ENCODE results near the gene RTN4RL2. TPM values are rescaled to one million over a fixed set of nuclear protein-coding genes. Genes with fewer than 3 reads are reported as not detected.

The RTN4RL2 gene
- total RNA-seq, 2 experiments from 2014 or later: 0.23 to 0.36 TPM

DNA sequence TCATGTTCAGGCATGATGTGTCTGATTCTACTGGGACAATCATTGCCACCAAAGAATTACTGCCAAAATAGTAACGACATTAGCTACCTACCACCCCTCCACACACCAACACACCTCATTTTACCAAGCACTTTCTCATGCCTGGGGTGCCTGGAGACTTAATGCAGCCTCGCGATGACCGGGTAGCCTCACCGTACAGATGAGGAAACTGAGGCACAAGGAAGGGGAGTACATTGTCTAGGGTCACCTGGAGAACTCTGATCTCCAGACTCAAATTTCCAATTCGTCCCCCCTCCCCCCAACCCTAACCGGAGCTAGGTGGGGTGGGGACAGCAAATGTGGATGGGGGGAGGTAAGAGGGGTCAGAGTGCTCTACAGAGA is 2.7 kb upstream of the RTN4RL2 start:
- ChIA-PET CTCF (interaction anchor here (0.6 to 11.3 kb wide), 44 partner anchors 8 to 1056 kb away, joined by 3 to 171 read pairs (median 4); partner anchors contain the start of genes P2RX3, SLC43A1, SLC43A3 and TIMM10), POLR2A (interaction anchor here (0.6 kb wide), 1 partner anchor 33 kb away, joined by 3 read pairs; no protein-coding TSS in a partner anchor)

DNA sequence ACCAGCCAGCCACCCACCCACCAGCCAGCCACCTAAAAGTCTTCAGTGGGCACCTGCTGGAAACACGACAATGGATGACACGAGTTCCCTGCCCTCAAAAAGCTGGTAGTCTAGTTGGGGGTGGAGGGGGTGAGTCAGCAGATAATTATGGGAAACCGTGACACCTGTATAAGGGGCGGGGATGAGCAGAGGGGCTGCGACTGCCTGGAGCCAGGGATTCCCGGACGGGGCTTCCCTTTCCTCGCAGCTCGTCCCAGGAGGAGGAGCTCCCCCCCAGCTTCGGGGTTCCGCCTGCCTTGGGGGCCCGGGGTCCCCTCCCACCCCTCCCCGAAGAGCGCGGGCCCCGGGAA is 2.3 kb upstream of the RTN4RL2 start:
- CTCF ChIA-PET: interaction anchor here (0.6 to 11.3 kb wide), 45 partner anchors 9 to 1056 kb away, joined by 3 to 171 read pairs (median 4); partner anchors contain the start of genes P2RX3, SLC43A1, SLC43A3 and TIMM10

DNA sequence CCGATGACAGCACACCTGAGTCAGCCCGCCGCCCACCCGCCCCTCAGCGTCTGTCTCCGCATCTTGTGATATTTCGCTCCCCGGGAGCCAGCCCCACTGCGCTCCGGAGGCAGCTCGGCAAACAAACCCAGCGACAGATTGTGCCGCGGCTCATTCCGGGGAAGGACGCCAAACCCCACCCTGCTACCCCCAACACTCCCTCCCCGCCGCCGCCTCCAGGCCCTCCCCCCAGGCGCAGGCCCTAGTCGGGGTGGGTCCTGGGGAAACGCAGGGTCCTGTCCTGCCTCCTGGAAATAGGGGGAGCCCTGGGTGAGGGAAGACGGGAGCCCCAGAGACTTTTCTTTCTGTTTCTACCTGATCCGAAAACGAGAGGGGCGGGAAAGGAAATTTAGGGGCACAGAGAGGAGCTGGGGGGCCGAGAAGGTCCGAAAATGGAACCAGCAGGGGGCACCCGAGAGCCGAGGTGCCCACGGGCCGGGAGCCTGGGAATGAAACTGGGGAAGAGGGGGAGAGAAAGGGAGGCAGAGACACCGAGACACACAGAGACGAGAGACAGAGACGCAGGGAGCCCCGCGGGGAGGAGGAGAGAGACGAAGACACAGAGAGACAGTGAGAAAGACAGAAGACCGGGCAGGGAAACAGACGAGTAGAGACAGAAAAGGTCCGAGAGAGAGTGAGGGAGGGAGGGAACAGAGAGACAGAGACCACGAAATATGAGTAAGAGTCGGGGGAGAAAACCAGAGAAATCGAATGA is 1.7 kb upstream of the RTN4RL2 start:
- ChIA-PET CTCF (interaction anchor here (0.6 to 11.3 kb wide), 38 partner anchors 9 to 1055 kb away, joined by 3 to 171 read pairs (median 5); partner anchors contain the start of genes P2RX3, SLC43A1, SLC43A3 and TIMM10), POLR2A (interaction anchor here (0.6 to 1.2 kb wide), 3 partner anchors 32 to 56 kb away, joined by 3 to 5 read pairs (median 3); no protein-coding TSS in a partner anchor)

More for the DNA sequence above, 2.3 kb upstream of the RTN4RL2 start:
- POLR2A ChIA-PET: interaction anchor here (0.6 to 1.2 kb wide), 3 partner anchors 32 to 56 kb away, joined by 3 to 5 read pairs (median 3); no protein-coding TSS in a partner anchor

DNA sequence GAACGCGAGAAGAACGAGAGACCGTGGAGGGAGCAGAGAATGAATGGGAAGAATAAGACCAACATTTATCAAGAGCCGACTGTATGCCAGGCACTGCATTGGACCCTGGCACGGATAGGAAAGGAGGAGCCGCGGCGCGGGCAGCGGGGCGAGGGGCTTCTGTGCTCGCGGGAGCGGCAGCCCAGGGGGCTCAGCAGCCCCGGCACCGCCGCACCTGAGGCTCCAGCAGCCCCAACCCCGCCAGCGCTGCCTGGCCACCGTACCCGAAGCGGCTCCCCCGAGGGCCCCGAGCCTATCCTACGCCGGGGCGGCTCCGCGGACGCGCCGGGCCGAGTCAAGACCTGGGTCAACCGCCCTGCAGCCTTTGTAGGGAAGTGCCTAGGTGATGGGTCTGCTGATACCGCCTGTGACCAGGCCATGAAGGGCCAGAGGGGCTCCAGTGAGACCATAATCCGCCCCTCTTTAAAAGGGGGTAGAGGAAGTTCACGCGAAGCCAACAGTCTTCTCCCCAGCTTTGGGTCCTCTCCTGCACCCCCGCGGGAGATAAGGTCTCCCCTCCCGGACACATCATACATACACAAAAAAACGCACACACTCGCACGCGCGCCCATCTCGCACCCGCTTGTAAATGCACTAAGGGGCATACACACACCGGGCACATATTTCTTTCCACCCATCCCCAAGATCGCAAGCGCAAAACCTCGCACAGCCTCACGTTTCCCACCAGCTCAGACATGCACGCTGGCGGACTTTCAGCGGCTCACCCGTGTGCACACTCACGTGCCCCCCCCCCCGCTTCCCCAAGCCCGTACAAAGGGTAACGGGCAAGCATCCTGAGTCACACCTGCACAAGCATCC is 935 bp upstream of the RTN4RL2 start:
- ChIA-PET POLR2A (interaction anchor here (0.7 to 1.2 kb wide), 3 partner anchors 34 to 1170 kb away, joined by 3 to 5 read pairs (median 3); no protein-coding TSS in a partner anchor), CTCF (interaction anchor here (0.8 to 11.3 kb wide), 27 partner anchors 10 to 341 kb away, joined by 3 to 171 read pairs (median 6); partner anchors contain the start of genes P2RX3, SLC43A1, SLC43A3 and TIMM10)

DNA sequence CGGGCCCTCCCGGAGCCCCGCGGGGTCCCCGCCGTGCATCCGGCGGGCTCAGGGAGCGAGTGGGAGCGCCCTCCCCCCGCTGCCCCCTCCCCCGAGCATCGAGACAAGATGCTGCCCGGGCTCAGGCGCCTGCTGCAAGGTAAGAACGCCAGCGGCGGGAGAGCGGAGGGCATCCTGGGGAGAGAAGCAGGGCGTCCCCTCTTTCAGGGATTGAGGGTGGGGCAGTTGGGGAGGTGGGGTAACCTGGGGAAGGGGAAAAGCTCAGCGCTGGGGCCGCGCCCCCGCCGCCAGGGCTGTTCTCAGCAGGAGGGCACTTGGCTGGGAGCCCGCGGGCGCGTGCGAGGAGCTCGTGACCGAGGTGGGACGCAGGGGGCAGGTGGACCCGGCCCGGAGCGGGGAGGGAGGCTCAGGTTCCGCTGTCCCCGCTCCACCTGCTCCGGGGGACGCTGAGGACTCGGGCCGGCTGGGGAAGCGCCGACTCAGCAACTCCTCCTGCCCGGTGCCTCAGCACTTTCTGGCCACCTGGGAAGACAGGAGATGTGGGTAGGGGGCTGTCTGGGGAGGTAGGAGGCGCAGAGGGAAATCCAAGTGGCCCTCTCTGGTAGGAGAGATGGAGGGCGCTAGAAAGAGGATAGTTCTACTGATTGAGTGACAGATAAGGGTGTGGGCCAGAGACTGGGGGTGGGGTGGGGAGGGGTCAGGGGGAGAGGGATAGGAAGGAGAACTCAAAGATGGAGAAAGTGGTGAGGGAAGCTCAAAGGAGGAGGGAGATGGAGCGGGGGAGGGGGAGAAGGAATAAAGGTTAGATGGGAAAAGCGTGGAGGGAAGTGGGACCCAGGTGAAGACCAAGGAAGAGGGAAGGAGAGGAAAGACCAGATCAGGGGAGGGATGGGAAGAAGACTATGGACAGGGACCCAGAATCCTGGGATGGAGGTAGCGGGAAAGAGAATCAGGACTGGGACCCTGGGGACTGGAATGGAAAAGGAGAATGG is 726 bp downstream of the RTN4RL2 start:
- POLR2A ChIA-PET: no interaction called here
- CTCF ChIA-PET: interaction anchor here (0.9 to 11.3 kb wide), 8 partner anchors 12 to 340 kb away, joined by 3 to 171 read pairs (median 3); partner anchors contain the start of genes SLC43A1 and SLC43A3

DNA sequence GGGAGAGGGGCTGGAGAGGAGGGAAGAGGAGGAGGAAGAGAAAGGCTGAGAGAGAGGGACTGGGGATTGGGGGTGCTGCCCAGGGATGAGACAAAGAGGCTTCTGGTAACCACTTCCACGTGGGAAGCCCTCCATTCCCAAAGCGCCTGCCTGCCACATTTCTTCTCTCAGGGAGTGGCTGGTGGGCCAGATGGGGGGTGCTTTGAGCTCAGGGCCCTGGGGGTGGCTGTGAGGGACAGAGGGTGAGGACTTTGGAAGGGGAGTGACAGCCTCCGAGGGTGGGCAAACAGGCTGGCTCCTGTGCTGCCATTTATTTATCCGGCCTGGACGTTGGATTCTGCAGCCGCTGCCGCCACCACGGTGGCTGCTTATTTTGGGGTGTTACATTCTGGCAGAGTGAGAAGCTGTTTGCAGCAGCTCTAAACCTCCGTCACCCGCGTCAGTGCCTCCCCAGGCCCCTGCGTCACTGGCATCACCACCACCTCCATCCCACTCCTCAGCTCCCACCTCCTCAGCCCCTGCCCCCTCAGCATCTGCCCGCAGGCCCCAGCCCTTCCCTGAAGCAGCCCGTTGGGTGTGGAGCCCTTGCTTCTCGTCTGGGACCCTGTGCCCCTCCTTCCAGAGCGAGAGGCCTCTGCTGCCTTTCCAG is 1.6 kb downstream of the RTN4RL2 start:
- POLR2A ChIA-PET: interaction anchor here (0.5 kb wide), 1 partner anchor 382 kb away, joined by 4 read pairs; no protein-coding TSS in a partner anchor
- CTCF ChIA-PET: interaction anchor here (2.6 to 11.3 kb wide), 2 partner anchors 12 to 19 kb away, joined by 11 to 171 read pairs; no protein-coding TSS in a partner anchor

DNA sequence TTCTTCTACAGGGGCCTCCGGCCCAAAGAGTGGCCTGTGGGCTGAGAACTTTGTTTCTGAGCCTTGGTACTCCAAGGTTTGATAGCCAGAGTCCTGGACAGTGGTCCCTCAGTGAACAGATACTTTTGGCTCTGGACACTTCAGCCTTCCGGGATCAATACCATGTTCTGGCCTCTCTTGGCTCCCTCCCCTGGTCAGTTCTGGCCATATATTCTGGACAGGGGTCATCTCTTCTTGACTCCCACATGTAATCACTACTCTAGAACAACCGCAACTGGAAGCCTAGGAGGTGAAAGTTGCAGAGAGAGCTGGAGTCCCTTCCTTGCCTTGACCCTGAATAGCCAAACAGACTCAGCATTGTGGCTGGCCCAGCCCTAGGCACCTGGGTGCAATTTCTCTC is 2.3 kb downstream of the RTN4RL2 start:
- POLR2A ChIA-PET: no interaction called here

DNA sequence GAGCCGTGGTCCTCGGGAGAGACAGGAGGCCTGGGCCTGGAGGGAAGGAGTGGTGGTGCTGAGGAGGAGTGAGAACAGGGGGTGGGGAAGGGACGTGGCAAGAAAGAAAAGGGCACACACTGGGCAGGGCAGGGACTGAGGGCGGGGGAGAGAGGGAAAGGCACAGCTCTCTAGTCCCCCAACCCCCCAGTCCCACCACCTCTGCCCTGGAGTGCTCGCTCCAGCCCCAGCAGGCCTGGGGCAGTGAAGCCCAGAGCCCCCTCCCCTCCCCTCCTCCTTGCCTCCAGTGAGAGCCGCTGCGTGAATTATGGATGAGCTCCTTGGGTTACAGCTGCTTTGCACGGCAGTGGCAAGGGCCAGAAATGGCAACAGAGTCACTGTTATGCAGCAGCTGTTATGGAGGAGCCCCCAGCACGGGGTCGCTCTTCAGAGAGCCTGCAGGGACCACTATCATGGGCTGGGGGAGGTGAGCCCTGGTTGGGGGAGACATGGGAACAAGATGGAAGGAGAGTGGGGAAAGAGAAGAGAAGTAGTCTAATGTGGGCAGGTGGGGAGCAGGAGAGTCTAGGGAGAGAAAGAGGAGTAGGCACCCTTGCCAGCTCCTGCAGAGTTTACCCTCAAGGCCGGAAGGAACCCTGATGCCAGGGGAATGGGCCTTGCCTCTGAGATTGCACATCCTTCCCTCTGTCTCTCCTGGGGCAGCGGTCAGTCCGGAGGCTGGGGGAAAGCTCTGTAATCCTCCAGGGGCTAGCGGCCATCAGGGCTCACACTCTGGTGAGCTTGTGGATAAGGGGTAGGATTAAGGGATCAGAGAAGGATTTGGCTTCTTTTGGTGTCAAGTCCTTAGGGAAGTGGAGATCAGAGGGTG is 3.6 kb downstream of the RTN4RL2 start:
- POLR2A ChIA-PET: no interaction called here
- CTCF ChIA-PET: interaction anchor here (1.7 to 11.3 kb wide), 3 partner anchors 10 to 178 kb away, joined by 5 to 171 read pairs (median 11); no protein-coding TSS in a partner anchor

More for the DNA sequence above, 2.3 kb downstream of the RTN4RL2 start:
- CTCF ChIA-PET: interaction anchor here (2.6 to 11.3 kb wide), 2 partner anchors 11 to 18 kb away, joined by 11 to 171 read pairs; no protein-coding TSS in a partner anchor

DNA sequence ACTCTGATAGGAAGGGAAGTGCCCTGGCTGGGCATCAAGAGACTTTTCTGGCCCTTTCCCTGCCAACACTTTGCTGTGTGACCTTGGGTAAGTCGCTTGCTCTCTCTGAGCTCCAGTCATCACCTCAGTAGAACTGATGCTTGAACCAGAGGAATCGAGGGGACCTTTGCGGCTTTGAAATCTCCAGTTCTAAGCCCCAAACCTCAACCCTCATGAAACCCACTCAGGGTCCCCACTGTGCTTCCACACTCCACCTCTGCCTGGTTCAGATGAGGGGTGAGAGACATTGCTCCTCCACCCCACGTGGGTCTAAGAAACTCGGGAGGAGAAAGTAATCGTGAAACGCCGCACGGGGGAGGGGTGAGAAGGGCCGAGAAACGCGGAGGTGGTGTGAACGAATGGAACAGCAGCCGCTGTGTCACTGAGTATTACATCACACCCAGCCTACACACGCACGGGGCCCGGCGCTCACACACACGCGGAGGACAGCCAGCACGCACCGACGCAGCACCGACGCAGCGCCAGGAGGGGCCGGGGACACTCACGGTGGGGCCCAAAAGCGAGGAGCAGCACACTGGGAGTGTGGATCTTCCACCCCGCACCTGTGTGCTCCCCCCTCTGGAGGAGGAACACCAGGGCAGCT is 4.3 kb downstream of the RTN4RL2 start:
- ChIA-PET CTCF (interaction anchor here (1.2 to 11.3 kb wide), 4 partner anchors 8 to 178 kb away, joined by 3 to 171 read pairs (median 5); no protein-coding TSS in a partner anchor), POLR2A (no interaction called here)

DNA sequence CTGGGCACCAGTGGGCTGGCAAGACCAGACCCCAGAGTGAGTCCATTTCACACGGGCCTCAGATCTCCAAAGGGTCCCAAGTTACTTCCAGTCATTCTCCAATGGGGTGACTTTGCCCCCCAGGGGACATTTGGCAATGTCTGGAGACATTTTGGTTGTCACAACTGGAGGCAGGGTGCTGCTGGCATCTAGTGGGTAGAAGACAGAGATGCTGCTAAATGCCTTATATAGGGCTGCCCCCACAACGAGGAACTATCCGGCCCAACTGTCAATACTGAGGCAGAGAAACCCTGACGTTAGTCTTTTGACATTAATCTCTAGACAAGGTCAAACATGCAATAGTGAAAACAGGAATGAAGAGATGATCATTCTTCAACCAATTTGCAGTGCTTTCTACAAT is 6.4 kb downstream of the RTN4RL2 start:
- CTCF ChIA-PET: interaction anchor here (1.0 to 11.3 kb wide), 2 partner anchors 8 to 14 kb away, joined by 3 to 171 read pairs; no protein-coding TSS in a partner anchor
- POLR2A ChIA-PET: interaction anchor here (0.6 kb wide), 1 partner anchor 56 kb away, joined by 4 read pairs; no protein-coding TSS in a partner anchor

DNA sequence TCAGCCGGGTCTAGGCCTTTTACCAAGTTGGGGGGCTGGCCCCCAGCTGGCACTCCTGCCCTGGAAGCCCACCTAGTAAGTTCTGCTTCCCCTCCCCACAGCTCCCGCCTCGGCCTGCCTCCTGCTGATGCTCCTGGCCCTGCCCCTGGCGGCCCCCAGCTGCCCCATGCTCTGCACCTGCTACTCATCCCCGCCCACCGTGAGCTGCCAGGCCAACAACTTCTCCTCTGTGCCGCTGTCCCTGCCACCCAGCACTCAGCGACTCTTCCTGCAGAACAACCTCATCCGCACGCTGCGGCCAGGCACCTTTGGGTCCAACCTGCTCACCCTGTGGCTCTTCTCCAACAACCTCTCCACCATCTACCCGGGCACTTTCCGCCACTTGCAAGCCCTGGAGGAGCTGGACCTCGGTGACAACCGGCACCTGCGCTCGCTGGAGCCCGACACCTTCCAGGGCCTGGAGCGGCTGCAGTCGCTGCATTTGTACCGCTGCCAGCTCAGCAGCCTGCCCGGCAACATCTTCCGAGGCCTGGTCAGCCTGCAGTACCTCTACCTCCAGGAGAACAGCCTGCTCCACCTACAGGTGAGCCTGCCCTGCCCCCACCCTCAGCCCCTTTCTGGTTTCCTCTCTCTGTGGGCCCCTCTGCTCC is 7.3 kb downstream of the RTN4RL2 start:
- CTCF ChIA-PET: no interaction called here

DNA sequence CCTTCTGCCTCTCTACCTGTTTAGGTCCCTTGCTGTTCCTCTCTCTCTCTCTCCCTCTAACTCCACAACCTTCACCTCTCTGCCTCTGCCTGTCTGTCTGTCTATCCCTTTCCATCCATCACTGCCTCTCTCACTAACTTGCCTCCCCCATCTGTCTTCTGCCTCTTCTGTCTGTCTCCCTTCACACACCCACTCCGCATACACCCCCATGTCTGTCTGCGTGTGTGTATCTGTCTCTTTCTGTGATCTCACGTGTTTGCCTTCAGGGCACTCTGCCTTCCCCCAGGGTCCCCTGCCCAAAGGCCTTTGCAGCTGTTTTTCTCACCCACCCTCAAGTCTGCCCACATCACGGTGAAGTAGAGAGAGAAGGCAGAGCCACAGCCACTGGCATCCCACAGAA is 7.9 kb downstream of the RTN4RL2 start:
- POLR2A ChIA-PET: no interaction called here
- CTCF ChIA-PET: interaction anchor here (1.4 kb wide), 1 partner anchor 10 kb away, joined by 4 read pairs; no protein-coding TSS in a partner anchor

More for the DNA sequence above, 7.3 kb downstream of the RTN4RL2 start:
- POLR2A ChIA-PET: no interaction called here

DNA sequence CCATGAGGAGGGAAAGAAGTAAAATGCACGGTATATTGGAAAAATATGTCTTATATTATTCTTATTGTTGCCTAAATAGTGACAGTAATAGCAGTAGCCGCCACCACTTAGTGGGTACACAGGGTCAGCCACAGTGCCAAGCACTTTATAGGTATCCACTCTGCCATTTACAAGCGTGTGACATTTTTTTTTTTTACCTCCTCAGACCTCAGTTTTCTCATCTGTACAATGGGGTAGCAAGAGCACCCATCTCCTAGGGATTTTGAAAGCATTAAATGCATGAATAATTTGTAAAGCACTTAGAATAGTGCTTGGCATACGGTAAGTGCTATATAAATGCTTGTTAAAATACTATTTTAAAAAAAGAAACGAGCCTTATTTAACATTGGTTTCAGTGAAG is 8.9 kb downstream of the RTN4RL2 start:
- ChIA-PET CTCF (interaction anchor here (1.4 kb wide), 1 partner anchor 11 kb away, joined by 4 read pairs; no protein-coding TSS in a partner anchor), POLR2A (no interaction called here)

DNA sequence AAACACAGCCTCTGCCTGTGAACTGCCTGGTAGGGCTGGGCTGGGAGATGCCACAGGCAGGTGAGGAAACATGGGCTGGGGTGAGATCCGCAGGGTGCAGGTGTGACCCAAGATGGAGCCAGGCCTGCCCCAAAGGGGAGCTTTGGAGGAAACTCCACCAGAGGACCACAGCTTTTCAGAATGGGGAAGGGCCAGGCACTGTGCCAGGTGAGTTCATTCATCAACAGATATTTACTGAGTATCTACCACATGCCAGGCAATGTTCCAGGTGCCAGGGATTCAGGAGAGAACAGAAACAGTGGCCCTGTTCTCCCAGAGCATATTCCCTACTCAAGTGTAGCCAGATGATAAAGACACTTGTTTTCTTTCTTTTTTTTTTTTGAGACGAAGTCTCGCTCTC is 11.2 kb downstream of the RTN4RL2 start:
- ChIA-PET POLR2A (no interaction called here), CTCF (interaction anchor here (4.2 kb wide), 1 partner anchor 14 kb away, joined by 35 read pairs; no protein-coding TSS in a partner anchor)

DNA sequence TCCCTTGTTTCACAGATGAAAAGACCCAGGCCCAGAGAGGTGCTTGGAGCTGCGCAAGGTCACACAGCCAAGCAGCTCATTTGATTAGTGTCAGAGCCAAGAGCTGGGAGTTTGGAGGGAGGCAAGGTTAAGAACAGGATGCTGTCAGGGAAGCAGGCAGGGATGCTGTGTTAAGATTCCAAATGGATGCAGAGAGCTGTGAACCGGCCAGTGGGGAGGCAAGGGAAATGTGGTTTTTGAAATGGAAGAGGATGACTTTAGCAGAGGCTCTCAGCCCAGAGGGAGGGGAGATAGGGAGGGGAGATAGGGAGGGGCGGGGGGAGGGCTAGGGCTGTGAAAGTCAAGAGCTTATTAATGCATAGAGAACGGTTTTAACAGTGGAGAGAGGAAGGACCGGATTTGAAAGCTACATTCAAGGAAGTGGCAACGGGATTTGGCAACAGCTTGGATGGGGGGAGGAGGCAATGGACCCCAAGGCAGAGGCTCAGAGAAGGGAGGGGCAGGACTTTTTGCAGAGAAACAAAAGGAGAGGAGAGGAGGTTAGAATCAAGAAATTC is 13.0 kb downstream of the RTN4RL2 start:
- POLR2A ChIA-PET: no interaction called here
- CTCF ChIA-PET: interaction anchor here (1.7 to 4.2 kb wide), 4 partner anchors 10 to 20 kb away, joined by 7 to 35 read pairs (median 10); partner anchors contain the start of gene RTN4RL2

Measured in activated CD8-positive, alpha-beta memory T cell treated with anti-CD3 and anti-CD28 coated beads for 36 hours (primary cell).